ENCODE data around the gene AP3B2.
A peak's percentile ranks its signal among the peaks of the same experiment; 100 is the strongest.

Gene AP3B2

DNA sequence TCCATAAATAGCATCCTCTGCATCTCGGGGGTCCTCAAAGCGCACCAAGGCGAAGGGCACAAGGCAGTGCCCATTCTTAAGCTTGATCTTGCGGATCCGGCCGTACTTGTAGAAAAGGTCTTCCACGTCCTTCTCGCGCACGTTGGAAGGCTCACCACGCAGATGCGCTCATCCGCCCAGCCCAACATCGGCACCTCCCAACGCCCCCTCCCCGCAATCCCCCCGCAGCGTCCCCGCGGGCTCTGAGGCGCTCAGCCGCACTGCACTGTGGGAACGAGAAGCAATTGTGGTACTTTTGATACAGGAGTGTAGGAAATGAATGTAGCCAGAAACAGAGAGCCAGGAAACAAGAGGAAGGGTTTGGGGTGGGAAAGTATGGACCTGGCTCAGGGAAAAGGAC is 17.5 kb downstream of the AP3B2 start:
- DNase-seq (ENCODE audit: low spot score) = no peak

DNA sequence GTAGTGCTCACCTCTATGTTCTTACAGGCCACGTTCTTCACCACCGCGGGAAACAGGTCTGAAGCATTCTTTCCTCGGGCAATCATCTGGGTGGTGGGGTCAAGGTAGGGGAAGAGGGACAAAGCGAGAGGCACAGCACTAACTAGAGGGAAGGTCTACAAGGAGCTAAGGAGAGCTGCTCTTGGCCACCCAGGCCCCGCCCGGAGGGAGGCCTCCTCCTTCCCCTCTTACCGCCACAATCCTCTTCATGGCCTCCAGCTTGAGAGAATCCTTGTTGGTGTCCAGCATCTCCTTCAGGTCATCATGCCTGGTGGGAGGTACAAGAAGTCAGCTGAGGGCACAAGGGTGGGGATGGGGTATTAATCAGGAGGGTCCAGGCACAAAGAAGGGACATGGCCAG is 20.5 kb downstream of the AP3B2 start:
- DNase-seq (ENCODE audit: low spot score) = no peak

DNA sequence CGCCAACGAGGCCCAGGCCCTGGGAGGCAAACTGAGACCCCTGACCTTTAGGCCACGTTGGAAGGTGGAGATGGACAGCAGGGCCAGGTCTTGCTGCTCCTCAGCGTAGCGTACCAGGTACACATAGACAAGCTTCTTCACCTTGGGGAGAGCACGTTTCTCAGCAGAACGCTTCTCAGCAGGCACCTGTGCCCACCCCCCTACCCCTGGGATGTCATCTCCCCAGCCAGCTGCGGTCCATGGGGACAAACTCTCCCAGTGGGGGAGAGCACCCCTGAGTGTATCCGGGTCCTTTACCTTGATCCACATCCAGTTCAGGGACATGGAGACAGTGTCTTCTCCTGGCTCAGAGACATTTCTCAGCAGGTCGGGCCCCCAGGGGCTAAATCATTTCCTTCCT is 21.0 kb downstream of the AP3B2 start:
- DNase-seq (ENCODE audit: low spot score) = no peak

DNA sequence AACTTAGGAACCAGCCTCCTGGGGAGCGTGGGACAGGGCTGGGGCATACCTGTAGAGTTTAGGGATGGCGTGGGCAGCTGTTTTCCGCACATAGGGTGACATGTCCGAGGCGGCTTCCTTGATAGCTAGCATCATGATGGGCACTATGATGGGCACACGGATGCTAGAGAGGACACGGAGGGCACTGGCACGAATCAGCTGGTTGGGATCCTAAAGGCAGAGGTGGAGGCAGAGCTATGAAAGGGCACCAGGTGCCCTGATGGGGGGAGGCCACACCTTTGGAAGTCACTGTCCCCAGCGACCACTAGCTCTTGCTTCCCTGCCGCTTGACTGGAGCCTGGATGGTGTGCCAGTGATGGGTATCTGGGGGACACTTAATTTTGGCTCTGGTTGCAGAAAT is 28.3 kb downstream of the AP3B2 start:
- no peak for DNase-seq (ENCODE audit: low spot score)

DNA sequence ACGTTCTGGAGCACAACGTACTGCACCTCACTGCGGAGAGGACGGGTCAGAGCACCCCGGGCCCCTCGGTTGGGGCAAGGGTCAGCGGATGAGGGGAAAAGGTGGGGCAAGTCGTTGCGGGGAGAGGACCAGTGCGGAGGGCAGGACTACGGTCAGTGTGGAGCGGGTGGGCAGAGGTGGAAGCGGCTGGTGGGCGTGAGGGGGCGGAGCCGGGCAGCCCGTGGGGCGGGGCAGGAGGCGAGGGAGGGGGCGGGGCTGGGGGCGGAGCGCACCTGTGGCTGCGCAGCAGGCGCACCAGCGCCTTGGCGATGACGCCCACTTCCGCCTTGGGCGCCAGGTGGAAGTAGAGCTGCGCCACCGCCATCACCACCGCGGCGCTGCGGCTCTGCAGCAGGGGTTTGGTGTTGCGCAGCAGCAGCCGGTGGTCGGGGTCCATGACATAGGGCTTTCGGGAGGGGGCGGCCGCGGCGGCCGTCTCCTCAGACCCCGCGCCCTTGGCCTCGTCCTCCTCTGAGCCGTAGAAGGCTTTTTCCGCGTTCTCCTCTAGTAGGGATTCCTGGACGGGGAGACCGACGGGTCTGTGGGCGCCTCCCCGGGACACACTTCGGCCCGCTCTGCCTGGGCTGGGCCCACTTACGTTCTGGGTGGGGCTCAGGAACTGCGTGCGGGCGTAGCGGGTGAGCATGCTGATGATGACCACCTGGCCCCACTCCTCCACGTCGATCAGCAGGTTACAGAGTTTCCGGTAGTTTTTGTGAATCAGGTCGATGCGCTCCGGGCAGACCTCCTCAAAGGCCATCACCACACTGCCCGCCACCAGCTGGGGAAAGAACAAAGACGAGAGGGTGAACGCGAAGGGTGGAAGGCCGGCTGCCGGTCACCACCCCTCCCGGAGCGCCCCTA is 29.2 kb downstream of the AP3B2 start:
- peak; percentile 81 for DNase-seq (ENCODE audit: low spot score)

DNA sequence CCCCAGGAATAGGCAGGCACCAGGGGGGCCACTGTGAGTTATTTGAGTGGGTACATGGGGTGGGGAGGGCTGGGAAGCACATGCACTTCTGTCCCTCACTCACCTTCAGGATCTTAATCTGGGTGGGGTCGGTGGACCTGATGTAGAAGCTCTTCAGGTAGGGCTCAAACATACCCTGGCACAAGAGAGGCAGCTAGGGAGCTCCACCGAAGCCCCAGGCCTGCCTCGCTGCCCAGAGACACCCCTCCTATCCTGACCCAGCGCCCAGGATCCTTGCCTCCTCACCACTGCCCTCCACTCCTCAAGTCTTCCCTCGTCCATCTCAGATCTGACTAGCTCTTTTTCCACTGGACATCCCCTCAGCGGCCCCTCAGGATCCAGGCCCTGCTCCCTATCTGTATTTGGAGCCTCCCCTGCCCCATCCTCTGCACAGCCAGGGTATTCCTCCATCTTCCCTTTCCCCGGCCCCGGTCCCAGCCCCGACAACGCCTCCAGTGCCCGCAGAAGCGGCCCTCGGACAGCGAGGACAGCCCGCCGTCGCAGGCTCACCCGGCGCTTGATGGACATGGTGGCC is 30.0 kb downstream of the AP3B2 start:
- no peak for DNase-seq (ENCODE audit: low spot score)

DNA sequence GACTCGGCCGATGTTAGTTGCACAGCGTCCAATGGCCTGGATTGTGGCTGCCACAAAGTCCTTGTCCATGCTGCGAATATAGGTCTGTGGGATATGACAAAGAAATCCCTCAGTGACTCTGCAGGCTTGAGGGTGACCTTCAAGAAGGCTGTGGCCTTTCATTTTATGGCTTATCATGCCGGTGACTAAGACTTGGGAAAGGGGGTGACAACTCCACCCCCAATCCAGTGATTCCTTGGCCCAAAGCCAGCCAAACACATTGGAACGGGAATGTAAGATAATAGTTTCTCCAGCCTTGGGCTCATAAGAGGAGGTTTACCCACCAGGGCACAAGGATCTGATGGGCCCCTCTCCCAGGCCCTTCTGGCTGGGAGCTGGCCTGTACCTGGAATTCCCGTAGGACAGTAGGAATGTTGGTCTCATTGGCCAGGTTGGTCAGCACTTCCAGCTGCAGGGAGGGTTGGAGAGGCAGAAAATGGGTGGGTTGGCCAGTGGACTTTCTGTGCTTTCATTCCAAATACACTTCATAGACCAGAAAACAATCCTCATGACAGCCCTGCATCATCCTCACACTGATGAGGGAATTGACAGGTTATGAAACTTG is 31.9 kb downstream of the AP3B2 start:
- DNase-seq (ENCODE audit: low spot score) = no peak

DNA sequence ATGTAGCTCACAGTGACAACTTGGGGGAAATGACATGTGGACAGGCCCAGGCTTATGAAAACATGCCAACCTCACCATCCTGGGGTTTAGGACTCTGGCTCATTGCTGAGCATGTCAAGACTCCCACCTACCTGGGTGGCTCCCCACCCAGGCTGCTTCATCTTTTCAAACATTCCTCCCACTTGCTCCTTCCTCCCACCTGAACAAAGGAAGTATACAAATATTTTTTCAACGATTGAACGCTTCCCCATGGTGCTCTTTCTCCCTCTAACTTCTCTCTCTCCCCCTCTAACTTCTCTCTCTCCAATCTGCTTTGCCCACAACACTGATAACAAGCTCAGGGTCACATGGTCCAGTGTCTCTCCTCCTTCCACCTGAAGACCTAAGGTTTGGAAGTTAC is 34.8 kb downstream of the AP3B2 start:
- no peak for DNase-seq (ENCODE audit: low spot score)

DNA sequence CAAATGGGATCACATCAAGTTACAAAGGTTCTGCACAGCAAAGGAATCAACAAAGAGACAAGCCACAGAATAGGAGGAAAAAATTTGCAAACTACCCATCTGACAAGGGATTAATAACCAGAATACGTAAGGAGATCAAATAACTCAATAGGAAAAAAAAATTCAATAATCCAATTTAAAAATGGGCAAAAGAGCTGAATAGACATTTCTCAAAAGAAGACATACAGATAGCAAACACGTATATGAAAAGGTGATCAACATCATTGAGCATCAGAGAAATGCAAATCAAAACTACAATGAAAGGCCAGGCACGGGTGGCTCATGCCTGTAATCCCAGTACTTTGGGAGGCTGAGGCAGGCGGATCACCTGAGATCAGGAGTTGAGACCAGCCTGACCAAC is 39.0 kb downstream of the AP3B2 start:
- DNase-seq (ENCODE audit: low spot score) = no peak

DNA sequence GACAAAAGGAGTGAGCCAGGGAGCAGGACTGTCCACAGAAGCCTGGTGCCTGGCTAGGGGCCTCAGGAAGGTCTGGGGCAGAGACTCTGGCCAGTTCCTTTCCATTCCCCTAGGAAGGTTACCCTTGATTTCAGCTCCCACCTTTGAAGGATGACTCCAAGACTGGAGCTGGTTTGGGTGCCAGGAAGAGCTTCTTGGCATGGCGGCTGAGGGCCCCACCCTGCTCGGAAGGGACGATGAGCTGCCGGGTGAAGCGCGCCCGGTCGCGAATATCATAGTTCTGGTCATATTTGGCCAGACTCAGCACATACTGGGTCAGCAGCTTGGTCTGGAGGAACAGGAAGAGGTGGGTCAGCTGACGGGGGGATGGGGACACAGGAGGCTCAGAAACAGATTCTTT is 43.1 kb downstream of the AP3B2 start:
- DNase-seq (ENCODE audit: low spot score) = no peak

DNA sequence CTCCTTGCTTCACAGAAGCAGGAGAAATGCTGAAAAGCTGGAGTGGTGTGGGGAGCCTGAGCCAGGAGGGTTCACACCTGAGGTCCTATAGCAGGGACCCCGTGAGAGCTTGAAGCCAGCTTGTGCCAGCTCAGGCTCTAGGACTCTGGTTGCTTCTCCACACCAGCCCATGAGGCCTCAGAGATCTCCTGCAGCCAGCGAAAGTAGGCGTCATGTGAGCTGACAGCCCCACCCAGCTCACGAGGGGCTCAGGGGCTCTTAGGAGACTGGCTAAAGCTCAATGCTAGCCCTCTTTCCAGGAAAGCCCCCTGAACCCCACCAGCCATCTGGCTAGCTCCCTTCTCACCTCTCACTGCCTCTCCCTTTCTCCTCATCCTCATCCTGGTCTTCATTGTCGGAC is 45.7 kb downstream of the AP3B2 start:
- DNase-seq (ENCODE audit: low spot score) = no peak

DNA sequence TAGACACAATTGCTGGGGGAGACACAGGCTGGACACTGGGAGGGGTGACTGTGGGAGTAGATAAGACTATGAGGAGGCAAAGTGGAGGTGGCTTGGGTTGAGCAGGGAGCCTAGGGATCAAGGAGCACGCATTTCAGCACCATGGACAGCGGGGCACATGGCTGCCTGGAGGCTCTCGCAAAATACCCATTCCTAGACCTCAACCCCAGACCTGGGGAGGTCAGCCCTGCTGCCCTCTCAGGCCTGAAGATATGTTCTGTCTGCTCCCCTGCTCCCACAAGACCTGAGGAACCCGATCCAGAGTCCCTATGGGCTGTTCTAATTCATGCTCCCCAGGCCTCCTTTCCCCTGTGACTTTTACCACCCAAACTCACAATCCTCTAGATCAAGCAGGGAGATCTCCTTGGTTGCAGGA is 46.5 kb downstream of the AP3B2 start:
- no peak for DNase-seq (ENCODE audit: low spot score)

DNA sequence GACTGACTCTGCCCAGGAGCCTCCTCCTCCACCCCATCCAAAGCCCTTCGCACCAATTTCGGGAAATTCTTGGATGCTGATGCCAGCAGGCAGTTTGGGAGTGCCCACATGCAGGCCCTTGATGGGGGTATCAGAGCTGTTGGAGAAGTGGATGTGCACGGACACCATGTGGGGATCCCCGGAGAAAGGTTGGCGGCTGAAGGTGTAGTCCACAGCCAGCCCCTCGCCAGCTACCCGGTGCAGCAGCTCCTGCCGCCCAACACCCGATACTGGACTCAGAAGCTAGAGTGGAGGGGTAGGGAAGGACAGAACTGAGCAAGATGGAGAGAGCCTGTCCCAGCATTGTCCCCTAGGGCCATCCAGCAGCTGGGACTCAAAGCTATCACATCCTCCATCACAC is 47.0 kb downstream of the AP3B2 start:
- DNase-seq (ENCODE audit: low spot score) = no peak

DNA sequence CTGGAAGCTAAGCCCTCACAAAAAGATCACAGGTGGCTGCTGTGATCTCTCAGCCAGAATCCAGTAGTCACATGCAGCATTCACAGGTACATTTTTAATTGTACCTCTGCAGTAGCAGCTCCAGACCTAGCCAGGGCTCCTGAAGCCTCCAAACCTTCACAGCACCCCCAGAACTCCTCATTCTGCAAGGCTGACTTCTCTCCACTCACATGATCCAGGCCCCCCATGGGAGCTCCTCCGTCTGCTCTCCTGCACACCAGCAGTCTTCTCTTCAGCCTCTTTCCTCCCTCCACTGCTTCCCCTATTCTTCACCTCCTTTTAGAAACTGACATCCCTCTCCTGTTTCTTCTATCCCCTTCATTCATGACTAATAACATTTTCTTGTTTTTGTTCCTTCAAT is 49.3 kb downstream of the AP3B2 start:
- no peak for DNase-seq (ENCODE audit: low spot score)

DNA sequence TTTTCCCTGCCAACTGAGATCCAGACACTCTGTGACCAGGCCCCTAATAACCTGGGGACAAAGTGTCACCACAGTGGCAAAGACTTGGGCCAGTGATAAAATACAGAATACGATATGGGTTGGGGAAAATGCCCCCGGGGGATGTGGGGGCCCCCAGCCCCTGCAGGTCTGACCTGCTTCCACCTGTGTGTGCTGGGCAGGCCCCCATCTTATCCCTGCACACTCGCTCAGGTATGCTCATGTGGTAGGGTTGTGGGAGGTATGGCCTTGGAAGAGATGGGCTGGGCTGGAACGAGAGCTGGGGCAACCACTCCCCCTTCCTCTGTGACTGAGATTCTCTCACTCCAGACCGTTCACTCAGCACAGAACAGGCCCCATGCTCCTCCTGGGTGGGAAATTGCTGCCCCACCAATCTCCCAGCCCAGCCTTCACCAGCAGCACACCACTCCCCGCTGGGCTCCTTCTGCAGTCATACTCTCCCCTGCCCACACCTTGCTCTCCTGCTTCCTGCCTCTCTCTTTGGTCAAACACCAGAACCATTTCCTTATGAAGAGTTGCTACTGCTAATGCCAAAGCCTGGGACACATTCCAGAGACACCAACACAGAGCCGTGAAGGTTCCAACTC is 52.9 kb downstream of the AP3B2 start:
- no peak for DNase-seq (ENCODE audit: low spot score)

DNA sequence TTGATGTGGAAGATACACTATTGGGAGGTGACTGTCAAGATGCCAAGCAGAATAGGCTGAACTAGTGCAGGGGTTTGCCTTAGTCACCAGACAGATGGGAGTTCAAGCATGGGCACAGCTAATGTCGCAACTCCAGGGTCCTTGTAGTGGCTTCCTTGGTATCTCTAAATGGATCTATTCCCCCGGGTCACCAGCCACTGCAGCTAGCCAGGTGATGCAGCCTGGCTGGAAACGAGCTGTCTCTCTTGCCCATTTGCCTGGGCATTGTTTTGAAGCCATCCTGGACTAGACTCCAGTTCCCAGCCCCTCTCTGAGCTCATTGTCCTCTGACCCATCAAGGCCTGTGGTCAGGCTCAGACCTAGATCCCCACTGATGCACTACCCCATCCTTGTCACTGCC is 54.1 kb downstream of the AP3B2 start:
- DNase-seq (ENCODE audit: low spot score) = no peak

DNA sequence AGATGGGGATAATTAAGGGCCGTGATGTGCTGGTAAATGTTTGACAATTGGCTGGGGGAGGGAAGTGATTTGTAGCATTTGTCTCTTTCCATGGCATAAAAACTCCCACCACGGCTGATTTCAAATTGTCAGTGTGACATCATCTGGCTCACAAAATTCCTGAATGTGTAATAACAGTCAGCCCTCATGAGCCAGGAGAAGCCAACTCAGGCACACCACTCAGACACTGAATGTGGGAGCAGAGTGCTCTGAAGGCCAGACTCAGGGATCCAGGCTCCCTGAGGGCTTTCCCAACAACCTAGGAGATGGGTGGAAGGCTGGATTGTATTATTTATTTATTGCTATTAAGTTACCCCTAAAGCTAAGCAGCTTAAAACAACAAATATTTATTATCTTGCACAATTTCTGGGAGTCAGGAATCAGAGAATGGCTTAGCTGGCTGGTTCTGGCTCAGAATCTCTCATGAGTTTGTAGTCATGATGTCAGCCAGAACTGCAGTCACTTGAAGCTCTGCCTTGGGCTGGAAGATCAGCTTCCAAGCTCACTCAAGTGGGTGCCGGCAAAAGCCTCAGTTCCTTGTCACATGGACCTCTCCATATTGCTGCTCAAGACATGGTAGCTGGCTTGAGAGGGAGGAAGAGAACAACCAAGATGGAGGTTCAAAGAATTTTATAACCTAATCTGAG is 56.0 kb downstream of the AP3B2 start:
- DNase-seq (ENCODE audit: low spot score) = no peak

DNA sequence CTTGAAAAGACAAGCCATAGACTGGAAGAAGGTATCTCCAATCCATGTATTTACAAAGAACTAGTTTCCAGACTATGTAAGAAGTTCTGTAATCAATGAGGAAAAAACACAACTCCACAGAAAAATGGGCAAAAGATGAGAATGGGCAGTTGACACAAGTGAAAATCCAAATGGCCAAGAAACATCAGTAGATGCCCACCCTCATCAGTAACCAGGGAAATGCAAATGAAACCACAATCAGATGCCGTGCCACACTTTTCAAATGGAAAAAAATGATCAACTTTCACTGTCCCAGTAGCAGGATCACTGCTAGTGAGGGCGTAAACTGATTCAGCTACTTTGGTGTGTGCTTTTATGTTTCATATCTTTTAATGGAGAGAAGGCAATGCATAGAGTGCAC is 58.0 kb downstream of the AP3B2 start:
- no peak for DNase-seq (ENCODE audit: low spot score)

DNA sequence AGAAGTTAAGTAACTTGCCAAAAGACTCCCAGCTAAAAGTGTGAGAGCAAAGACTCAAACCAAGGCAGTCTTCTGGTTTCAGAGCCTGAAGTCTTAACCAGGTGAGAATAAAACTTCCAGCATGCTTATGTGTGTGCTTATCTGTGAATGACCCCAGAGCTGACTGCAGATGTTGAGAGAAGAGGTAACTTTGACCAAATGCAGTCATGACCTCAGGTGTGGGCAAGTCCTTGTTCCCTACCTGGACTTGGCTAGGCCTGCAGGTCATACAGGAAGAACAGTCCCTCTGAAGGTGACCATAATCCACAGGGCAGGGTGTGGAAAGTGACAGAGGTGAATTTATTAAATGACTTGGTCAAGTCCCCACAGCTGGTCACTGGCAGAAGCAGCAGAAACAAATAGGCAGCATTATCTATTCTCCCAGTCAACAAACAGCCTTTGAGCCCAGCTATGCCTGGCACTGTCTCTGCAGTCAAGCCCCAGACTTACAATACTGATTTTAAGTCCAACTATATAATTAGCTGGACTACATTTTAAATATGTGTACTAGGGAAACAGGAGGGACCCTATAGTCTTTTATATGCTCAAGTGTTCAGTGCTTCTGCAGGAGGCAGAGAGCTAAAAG is 59.5 kb downstream of the AP3B2 start:
- DNase-seq (ENCODE audit: low spot score) = no peak

DNA sequence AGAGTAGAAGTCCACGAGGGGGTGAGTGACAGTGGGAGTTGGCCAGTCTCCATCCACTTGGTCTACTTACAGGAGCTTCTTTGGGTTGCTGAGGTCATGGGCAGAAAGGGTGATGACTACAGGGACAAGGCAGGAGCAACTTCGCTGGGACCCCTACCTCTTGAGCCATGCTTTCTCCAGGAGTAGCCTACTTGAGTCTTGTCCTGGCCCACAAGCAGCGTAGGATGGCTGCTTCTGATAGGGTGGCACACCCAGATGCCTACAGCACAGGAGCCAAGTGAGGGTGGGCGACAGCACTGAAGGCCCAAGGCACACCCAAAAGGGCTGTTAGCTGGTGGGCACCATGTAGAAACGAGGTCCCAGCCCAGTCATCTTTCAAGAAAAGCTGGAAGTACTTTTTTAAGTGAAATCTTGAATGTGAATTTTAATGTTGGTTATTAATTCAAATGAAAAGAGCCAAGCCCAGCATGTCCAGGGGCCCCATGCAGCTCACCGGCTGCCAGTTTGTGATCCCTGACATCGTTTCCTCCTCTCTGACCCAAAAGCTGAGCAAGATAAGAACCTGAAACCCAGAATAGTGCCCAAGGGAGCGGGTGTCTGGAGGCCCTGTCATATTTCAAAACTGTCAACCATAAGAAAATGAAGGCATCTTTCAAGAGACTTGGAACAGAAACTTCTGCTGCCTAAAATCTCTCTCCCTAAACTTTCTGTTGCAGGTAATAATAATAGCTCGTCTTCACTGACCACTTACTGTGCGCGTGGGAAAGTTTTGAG is 60.3 kb downstream of the AP3B2 start:
- no peak for DNase-seq (ENCODE audit: low spot score)
